A673 (cell line): Measurements from ENCODE around the gene TC2N. TPM values are rescaled to one million over a fixed set of nuclear protein-coding genes. Genes with fewer than 3 reads are reported as not detected.

ENCODE experiments used
- BruUV-seq: library from RNA; stranded (reverse); fragments of 400-500 nt; replicated peaks from 2 replicates; lab custom pipeline; 2021; lab: Mats Ljungman, UMichigan
- CTCF ChIA-PET: fragments of 300-600 bp; sonication (Branson Sonifier 250); formaldehyde crosslinking; loops from one replicate; lab custom pipeline; 2022; ENCODE audit warnings: antibody characterized with exemption; lab: Charles Lee
- POLR2A ChIA-PET: fragments of 300-600 bp; sonication (Branson Sonifier 250); formaldehyde crosslinking; loops from one replicate; lab custom pipeline; 2022; ENCODE audit warnings: antibody characterized with exemption; ENCODE audit not compliant: low non-redundant PET; lab: Charles Lee
- DNase-seq: peaks from one replicate; pipeline ENCODE4 v3.0.0-alpha.2; 2015; ENCODE audit warnings: low spot score
- H3K27ac ChIP-seq: fragments of 200-600 bp; sonication (generic); 2 replicates; pipeline ENCODE4 v1.5.1; 2016; ENCODE audit warnings: mixed run types, low read depth, mild to moderate bottlenecking, mixed read lengths, antibody characterized with exemption, low read length; ENCODE audit not compliant: poor library complexity, severe bottlenecking
- H3K27me3 ChIP-seq: fragments of 200-600 bp; sonication (generic); replicated peaks from 2 replicates; pipeline ENCODE4 v1.6.1; 2017; ENCODE audit warnings: mixed run types, low read depth, mild to moderate bottlenecking, mixed read lengths, antibody characterized with exemption, low read length; ENCODE audit not compliant: insufficient read depth, poor library complexity
- H3K36me3 ChIP-seq: fragments of 200-600 bp; sonication (generic); 2 replicates; pipeline ENCODE4 v1.6.1; 2016; ENCODE audit warnings: mixed run types, mild to moderate bottlenecking, mixed read lengths, antibody characterized with exemption, low read length; ENCODE audit not compliant: insufficient read depth, poor library complexity, severe bottlenecking
- H3K4me1 ChIP-seq: fragments of 200-600 bp; sonication (generic); 2 replicates; pipeline ENCODE4 v1.6.1; 2017; ENCODE audit warnings: mixed run types, mild to moderate bottlenecking, mixed read lengths, antibody characterized with exemption, low read length; ENCODE audit not compliant: insufficient read depth, poor library complexity, severe bottlenecking
- H3K4me3 ChIP-seq: fragments of 200-600 bp; sonication (generic); 2 replicates; pipeline ENCODE4 v1.5.1; 2016; ENCODE audit warnings: low read depth, mixed run types, mild to moderate bottlenecking, mixed read lengths, low read length; ENCODE audit not compliant: poor library complexity, severe bottlenecking
- H3K9me3 ChIP-seq: fragments of 200-600 bp; sonication (generic); 2 replicates; pipeline ENCODE4 v1.6.1; 2016; ENCODE audit warnings: mixed run types, low read depth, mild to moderate bottlenecking, mixed read lengths, antibody characterized with exemption, low read length; ENCODE audit not compliant: poor library complexity, severe bottlenecking
- EZH2 ChIP-seq: fragments of 200-600 bp; sonication (generic); IDR thresholded peaks from 2 replicates; pipeline ENCODE4 v1.6.1; 2017; ENCODE audit warnings: borderline replicate concordance, low read depth, mild to moderate bottlenecking, mixed read lengths, antibody characterized with exemption, low read length; ENCODE audit not compliant: poor library complexity, severe bottlenecking
- intact Hi-C: fragments of 100-400 bp; cut with micrococcal nuclease; formaldehyde crosslinking; loops from one replicate; pipeline ENCODE4 v1.10.0; 2022; ENCODE audit not compliant: unreplicated experiment
- total RNA-seq: library from RNA; stranded (reverse); gene quantifications from 2 replicates; pipeline ENCODE4 v1.2.3, GENCODE V29; 2021
- TF ChIP-seq, protein P1 (sequence below): fragments of 300-800, 200-600 bp; sonication (generic); conservative IDR thresholded peaks from 2 replicates; pipeline ENCODE4 v1.5.1; 2017; ENCODE audit warnings: low read depth, mild to moderate bottlenecking, antibody characterized with exemption, low read length, moderate library complexity, mixed read lengths

TC2N gene
- total RNA-seq, 1 experiment from 2014 or later, result 0.45 TPM

DNA sequence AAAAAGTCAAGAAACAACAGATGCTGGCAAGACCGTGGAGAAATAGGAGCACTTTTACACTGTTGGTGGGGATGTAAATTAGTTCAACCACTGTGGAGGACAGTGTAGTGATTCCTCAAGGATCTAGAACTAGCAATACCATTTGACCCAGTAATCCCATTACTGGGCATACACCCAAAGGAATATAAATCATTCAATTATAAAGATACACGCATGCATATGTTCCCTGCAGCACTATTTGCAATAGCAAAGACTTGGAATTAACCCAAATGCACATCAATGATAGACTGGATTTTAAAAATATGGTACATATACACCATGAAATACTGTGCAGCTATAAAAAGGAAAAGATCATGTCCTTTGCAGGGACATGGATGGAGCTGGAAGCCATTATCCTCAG lies 117.5 kb downstream of the TC2N start:
- H3K9me3 ChIP-seq, result no peaks in the 10 kb centered on the region
- ChIA-PET POLR2A (no interaction called here), CTCF (no interaction called here)
- DNase-seq, result peak; percentile 43
- H3K27ac ChIP-seq, result no peak overlapping the region
- H3K36me3 ChIP-seq, result no peaks in the 10 kb centered on the region
- intact Hi-C loops, result no loop called here
- no TSS peak for BruUV-seq
- H3K4me3 ChIP-seq, result no peak overlapping the region
- TF ChIP-seq, protein P1, sequence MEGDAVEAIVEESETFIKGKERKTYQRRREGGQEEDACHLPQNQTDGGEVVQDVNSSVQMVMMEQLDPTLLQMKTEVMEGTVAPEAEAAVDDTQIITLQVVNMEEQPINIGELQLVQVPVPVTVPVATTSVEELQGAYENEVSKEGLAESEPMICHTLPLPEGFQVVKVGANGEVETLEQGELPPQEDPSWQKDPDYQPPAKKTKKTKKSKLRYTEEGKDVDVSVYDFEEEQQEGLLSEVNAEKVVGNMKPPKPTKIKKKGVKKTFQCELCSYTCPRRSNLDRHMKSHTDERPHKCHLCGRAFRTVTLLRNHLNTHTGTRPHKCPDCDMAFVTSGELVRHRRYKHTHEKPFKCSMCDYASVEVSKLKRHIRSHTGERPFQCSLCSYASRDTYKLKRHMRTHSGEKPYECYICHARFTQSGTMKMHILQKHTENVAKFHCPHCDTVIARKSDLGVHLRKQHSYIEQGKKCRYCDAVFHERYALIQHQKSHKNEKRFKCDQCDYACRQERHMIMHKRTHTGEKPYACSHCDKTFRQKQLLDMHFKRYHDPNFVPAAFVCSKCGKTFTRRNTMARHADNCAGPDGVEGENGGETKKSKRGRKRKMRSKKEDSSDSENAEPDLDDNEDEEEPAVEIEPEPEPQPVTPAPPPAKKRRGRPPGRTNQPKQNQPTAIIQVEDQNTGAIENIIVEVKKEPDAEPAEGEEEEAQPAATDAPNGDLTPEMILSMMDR, result no peak
- no peak for TF ChIP-seq EZH2
- peaks cover 11% of the 10 kb centered on the region for H3K27me3 ChIP-seq
- no peaks in the 10 kb centered on the region for H3K4me1 ChIP-seq

DNA sequence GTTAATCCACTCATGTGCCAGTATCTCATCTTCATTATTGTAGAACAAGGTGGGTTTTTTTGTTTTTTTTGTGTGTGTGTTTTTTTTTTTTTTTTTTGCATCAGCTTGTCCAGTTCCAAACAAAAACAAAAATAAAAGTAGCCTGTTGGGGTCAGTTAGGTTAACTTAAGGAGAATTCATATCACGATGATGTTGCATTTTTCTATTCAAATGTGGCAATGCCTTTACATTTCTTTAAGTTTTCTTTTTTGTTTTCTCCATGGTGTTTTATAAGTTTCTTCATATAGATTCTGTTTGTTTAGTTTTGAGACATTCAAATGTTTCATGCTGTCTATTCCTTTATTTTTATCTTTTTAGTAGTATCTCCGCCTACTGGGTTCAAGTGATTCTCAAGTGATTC lies 119.3 kb downstream of the TC2N start:
- H3K9me3 ChIP-seq, result no peaks in the 10 kb centered on the region
- H3K27ac ChIP-seq, result no peak overlapping the region
- no peaks in the 10 kb centered on the region for H3K36me3 ChIP-seq
- no peaks in the 10 kb centered on the region for H3K4me1 ChIP-seq
- H3K27me3 ChIP-seq, result peaks cover 11% of the 10 kb centered on the region
- no peak for DNase-seq
- TF ChIP-seq, protein P1, result no peak
- no peak for TF ChIP-seq EZH2
- H3K4me3 ChIP-seq, result no peak overlapping the region
- intact Hi-C loops, result no loop called here
- ChIA-PET POLR2A (no interaction called here), CTCF (no interaction called here)
- no TSS peak for BruUV-seq

DNA sequence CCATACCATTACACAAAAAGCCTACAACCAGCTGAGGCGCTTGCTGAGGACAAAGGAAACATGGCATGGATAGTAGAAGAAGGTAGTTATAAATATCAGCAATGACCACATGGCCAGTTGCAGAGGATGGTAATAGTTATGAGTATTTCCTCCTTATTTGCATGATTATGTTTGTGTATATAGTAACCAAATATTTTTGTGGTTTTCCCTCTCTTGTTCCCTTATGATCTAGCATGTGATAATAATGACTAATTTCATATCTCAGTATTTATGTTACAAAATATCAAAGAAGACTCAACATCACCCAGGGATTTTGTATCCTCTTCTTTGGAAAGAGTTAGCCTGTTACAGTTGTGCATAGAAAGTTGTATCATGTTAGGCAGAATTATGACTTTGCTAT lies 122.0 kb downstream of the TC2N start:
- CTCF ChIA-PET, result no interaction called here
- DNase-seq, result no peak
- intact Hi-C loops, result no loop called here

More for the DNA sequence above, 122.0 kb downstream of the TC2N start:
- Histone ChIP-seq H3K36me3 (no peaks in the 10 kb centered on the region), H3K9me3 (no peaks in the 10 kb centered on the region), H3K27ac (no peak overlapping the region), H3K4me3 (no peak overlapping the region), H3K27me3 (peaks cover 11% of the 10 kb centered on the region), H3K4me1 (no peaks in the 10 kb centered on the region)
- TF ChIP-seq, protein P1, result no peak
- no peak for TF ChIP-seq EZH2
- no TSS peak for BruUV-seq
- POLR2A ChIA-PET, result no interaction called here
